Breast epithelium (tissue), 3 donors: ENCODE data around the gene CTAGE8.
"Not testable (repeated sequence)": the region's sequence is repeated elsewhere in the genome, so short reads cannot be mapped to it uniquely, and the experiment has no call there.

Experiments used
- POLR2A ChIP-seq: fragments of 450-650 bp; IDR thresholded peaks from one replicate; pipeline ENCODE4 v1.6.1; 2016; ENCODE audit warnings: antibody characterized with exemption, mild to moderate bottlenecking, moderate library complexity
- TF ChIP-seq, protein P1 (sequence below), 3 donors: fragments of 450-650 bp; IDR thresholded peaks; one replicate each; pipeline ENCODE4 v1.5.1; 2016 to 2017; ENCODE audit warnings: antibody characterized with exemption in 3 of 3, mild to moderate bottlenecking in 3 of 3, moderate library complexity in 3 of 3

GRCh38 chr7:144262128-144262527, 7.0 kb downstream of the CTAGE8 start:
- TF ChIP-seq, protein P1, sequence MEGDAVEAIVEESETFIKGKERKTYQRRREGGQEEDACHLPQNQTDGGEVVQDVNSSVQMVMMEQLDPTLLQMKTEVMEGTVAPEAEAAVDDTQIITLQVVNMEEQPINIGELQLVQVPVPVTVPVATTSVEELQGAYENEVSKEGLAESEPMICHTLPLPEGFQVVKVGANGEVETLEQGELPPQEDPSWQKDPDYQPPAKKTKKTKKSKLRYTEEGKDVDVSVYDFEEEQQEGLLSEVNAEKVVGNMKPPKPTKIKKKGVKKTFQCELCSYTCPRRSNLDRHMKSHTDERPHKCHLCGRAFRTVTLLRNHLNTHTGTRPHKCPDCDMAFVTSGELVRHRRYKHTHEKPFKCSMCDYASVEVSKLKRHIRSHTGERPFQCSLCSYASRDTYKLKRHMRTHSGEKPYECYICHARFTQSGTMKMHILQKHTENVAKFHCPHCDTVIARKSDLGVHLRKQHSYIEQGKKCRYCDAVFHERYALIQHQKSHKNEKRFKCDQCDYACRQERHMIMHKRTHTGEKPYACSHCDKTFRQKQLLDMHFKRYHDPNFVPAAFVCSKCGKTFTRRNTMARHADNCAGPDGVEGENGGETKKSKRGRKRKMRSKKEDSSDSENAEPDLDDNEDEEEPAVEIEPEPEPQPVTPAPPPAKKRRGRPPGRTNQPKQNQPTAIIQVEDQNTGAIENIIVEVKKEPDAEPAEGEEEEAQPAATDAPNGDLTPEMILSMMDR (IDR thresholded peaks at IDR 0.05) = not testable (repeated sequence)
- not testable (repeated sequence) for TF ChIP-seq POLR2A
